ENCODE results near the gene HCN1. TPM values are rescaled to one million over a fixed set of nuclear protein-coding genes. Genes with fewer than 3 reads are reported as not detected.

The HCN1 gene
- total RNA-seq, 1 donor from 2014 or later, result 1.7 TPM

GRCh38 chr5:45205403-45205961 is 490.7 kb downstream of the HCN1 start:
- Mint-ChIP-seq H3K36me3 (no peaks in the 10 kb centered on the region), H3K9me3 (no peaks in the 10 kb centered on the region), H3K27me3 (no peaks in the 10 kb centered on the region), H3K4me3 (no peak overlapping the region), H3K4me1 (ENCODE audit: unreplicated experiment) (no peaks in the 10 kb centered on the region), H3K27ac (no peak overlapping the region)
- TF ChIP-seq CTCF (conservative IDR thresholded peaks at IDR 0.05), result no peak
- no peak for DNase-seq (ENCODE audit: extremely low spot score, unreplicated experiment)
